AG20443 (cell line): ENCODE results near the gene ZSCAN26.

Experiments used
- DNase-seq: peaks from one replicate; pipeline ENCODE4 v3.0.0; 2012; ENCODE audit warnings: low spot score, mixed read lengths

The ZSCAN26 gene

GRCh38 chr6:28266962-28267694 is at the start of gene ZSCAN26:
Gene ZSCAN26 (plus strand): TSS chr6:28267143. CDS start chr6:28271920, 4,777 bp downstream.
- DNase-seq: peak; percentile 84

DNA sequence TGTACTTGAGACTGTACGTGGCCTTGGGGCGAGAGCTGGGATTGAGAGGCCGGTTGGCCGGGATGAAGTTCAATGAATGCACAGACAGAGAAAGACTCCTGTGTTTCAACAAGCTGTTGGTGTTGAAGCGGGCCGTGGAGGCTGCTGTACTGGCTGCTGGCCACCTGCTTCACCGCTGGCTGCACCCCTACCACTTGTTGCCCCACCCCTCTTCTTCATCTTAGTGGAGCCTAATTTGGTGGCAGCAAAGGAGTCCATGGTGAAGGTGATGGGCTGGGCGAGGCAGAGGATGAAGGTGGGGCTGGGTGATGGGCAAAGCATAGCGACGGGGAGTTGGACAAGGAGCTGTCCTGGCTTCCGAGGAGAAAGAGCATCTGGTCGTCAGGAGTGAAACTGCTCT is 49.1 kb upstream of the ZSCAN26 start:
- DNase-seq: no peak

GRCh38 chr6:28218312-28219248 is 48.4 kb upstream of the ZSCAN26 start:
- peak; percentile 90 for DNase-seq

DNA sequence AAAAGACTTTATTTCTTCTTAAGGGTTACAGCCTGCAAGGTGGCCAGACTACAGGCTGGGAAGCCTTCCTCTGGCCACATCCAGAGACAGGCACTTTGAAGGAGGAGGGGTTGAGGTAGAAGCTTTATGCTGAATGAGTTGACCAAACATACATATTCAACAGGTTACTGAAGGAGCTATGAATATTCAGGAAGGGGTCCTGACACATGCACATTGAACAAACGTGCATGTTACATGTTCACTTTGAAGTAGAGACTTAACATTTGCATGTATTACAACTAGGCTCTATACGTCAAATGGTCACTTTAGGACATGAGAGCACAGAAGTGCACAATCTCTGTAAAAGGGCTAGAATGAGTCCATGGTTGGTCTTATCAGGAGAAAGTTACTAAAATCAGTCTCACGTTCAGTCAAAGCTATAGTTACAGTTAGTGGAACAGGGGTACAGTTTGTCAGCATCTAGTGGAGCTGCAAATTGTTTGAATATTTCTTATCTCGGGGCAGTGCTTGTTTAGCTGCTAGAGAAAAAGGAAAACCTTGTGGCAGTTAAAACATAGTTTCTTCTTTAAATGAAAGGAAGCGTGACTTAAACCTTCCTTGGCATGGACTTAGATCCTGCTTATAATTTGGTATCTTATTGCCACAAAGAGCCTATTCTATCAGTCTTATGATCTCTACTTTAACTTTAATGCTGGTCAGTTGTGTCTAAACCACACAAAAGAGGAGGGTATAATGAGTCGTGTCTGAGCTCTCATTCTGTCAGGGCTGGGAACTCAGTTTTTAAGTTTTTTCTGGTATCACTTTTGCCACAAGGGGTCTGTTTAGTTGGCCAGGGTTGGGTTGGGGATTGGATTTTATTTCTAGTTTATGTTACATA is 46.4 kb upstream of the ZSCAN26 start:
- DNase-seq: no peak

GRCh38 chr6:28224131-28225055 is 42.5 kb upstream of the ZSCAN26 start:
- DNase-seq: no peak

GRCh38 chr6:28225056-28225834 is 41.7 kb upstream of the ZSCAN26 start, which contains the start of gene ZSCAN9:
Gene ZSCAN9 (plus strand): TSS chr6:28225275. CDS start chr6:28227085, 1,810 bp downstream.
- peak; percentile 90 for DNase-seq

GRCh38 chr6:28226460-28226859 is 40.5 kb upstream of the ZSCAN26 start:
- no peak for DNase-seq

DNA sequence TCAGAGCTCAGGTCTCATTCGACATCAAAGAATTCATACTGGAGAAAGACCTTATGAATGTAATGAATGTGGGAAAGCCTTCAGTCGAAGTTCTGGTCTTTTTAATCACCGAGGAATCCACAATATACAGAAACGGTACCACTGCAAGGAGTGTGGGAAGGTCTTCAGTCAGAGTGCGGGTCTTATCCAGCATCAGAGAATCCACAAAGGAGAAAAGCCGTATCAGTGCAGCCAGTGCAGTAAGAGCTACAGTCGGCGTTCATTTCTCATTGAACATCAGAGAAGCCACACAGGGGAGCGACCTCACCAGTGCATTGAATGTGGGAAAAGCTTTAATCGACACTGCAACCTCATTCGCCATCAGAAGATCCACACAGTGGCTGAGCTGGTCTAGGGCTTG is 34.2 kb upstream of the ZSCAN26 start:
- DNase-seq: no peak

DNA sequence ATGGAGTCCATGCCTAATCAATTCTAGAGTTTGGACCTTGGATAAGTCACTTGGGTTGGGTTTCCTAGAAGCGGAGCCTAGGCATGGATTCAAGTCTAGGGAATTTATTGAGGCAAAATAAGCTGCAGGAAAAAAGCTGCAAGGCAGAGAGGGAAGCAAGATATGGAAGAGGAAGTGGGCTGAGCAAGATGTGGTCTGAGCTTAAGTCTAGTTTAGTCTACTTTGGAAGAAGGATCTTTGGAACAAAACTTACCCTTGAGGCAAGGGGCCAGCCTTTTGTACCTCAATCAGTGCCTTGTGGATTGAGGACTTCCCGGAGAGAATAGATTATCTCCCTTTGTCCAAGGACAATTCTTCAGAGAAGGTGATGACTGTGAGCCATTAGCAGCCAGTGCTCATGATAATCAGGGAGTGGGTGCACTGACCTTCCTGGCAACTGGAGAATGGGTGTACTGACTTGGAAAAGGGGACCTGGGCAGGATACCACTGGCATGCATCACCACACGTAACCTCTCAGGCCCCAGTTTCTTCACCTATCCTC is 31.0 kb upstream of the ZSCAN26 start:
- no peak for DNase-seq

GRCh38 chr6:28239636-28240035 is 27.3 kb upstream of the ZSCAN26 start:
- DNase-seq: no peak

- no peak for DNase-seq
These were observed 26.5 kb upstream of the ZSCAN26 start for GRCh38 chr6:28240471-28240870.

- DNase-seq: no peak
These were observed 23.0 kb upstream of the ZSCAN26 start for GRCh38 chr6:28243946-28244345.

- DNase-seq: no peak
These were observed 21.6 kb upstream of the ZSCAN26 start for GRCh38 chr6:28245206-28245941.

GRCh38 chr6:28248916-28249315 is 18.0 kb upstream of the ZSCAN26 start:
- no peak for DNase-seq

- no peak for DNase-seq
These were observed 16.2 kb upstream of the ZSCAN26 start for GRCh38 chr6:28250747-28251146.

- peak; percentile 40 for DNase-seq
These were observed 15.3 kb upstream of the ZSCAN26 start for GRCh38 chr6:28251661-28252008.

GRCh38 chr6:28252009-28252975 is 14.7 kb upstream of the ZSCAN26 start, which contains the start of gene ZKSCAN4:
Gene ZKSCAN4 (minus strand): TSS chr6:28252269. CDS start chr6:28251980, 289 bp downstream.
- peak; percentile 92 for DNase-seq

GRCh38 chr6:28254121-28254519 is 12.8 kb upstream of the ZSCAN26 start:
- DNase-seq: no peak
